ENCODE data around the gene ELK4.
A peak's percentile ranks its signal among the peaks of the same experiment; 100 is the strongest.

DNA sequence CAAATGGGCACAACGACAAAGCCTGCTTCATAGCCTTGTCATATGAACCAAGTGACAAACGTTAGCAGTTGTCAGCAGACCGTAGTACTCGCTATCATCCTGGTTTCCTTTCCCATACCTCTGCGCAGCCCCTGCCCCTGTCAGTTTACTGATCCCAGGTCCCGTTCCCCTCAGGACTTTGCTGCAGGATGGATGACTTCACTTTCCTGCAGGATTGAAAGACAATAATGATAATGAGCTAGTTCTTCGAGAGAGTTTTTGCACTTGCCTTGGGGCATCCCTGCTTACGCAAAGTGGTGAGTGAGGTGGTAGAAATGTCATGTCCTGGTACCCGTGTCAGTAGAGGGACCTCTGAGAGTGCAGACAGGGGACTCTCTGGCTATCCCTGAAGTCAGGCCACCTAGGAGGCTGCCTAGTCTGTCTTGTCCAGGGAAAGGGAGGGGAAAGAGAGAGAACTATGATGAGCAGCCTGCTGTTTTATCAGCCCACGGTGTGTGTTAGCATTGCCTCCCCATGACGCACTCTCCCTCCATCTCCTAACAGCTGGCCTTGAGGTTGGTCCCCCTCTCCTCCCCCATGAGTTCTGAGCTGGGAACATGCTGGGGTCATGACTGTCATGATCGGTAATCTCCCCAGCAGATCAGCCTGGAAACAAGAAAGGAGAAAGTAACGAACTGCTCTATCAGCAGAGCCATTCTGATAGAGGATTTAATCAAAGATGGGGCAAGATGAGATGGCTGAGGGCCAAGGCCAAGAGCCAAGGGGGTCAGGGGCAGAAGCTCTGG lies 53.7 kb downstream of the ELK4 start:
- TF ChIP-seq, protein P1, sequence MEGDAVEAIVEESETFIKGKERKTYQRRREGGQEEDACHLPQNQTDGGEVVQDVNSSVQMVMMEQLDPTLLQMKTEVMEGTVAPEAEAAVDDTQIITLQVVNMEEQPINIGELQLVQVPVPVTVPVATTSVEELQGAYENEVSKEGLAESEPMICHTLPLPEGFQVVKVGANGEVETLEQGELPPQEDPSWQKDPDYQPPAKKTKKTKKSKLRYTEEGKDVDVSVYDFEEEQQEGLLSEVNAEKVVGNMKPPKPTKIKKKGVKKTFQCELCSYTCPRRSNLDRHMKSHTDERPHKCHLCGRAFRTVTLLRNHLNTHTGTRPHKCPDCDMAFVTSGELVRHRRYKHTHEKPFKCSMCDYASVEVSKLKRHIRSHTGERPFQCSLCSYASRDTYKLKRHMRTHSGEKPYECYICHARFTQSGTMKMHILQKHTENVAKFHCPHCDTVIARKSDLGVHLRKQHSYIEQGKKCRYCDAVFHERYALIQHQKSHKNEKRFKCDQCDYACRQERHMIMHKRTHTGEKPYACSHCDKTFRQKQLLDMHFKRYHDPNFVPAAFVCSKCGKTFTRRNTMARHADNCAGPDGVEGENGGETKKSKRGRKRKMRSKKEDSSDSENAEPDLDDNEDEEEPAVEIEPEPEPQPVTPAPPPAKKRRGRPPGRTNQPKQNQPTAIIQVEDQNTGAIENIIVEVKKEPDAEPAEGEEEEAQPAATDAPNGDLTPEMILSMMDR (conservative IDR thresholded peaks at IDR 0.05; ENCODE audit: low read depth, low read length), result no peak
- TF ChIP-seq POLR2A (IDR thresholded peaks at IDR 0.05; ENCODE audit: low read depth, low read length), result no peak
- TF ChIP-seq USF2 (IDR thresholded peaks at IDR 0.05; ENCODE audit: low read depth, low read length), result no peak
- no peak for TF ChIP-seq RFX5 (IDR thresholded peaks at IDR 0.05; ENCODE audit: low read depth, low read length)
- TF ChIP-seq ELK1 (IDR thresholded peaks at IDR 0.05; ENCODE audit: borderline replicate concordance, low read depth, low read length), result no peak
- TF ChIP-seq NFE2L2 (IDR thresholded peaks at IDR 0.05; ENCODE audit: low read depth, low read length), result no peak
- no peak for TF ChIP-seq CEBPB (IDR thresholded peaks at IDR 0.05; ENCODE audit: low read depth, low read length)
- 0 out of 2 replicates have a peak, but pooled peaks have one; percentile 10 for TF ChIP-seq BHLHE40 (IDR thresholded peaks at IDR 0.05; ENCODE audit: low read depth, low read length)
